Measurements from ENCODE around the gene TRAF6.

DNA sequence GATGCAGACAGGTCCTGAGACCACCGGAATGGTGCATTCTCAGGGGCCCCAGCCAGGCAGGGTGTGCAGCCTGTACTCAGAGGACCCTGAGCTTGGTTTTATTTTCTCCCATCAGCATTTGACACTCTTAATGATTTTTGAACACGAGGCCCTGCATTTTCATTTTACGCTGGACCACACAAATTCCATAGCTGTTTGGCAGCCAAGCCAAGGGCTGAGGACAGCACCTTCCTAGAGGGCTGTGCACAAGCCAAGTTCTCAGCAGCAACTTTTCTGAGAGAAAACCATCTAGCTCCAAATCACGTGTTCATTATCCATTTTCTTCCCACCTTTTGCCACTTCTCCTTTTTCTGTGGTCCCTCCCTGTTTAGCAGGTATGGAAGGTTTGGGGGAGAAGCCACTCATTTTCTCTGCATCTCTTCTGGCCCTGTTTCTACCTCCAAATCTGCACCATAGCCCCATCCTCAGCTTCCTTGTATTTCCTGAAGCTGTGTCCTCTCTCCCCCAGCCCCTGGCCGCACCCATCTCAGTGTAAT, 60.4 kb downstream of the TRAF6 start:
- no peak for TF ChIP-seq CTCF (IDR thresholded peaks at IDR 0.05; ENCODE audit: low read depth, low read length, missing input control)
- no peak for TF ChIP-seq TAF1 (conservative IDR thresholded peaks at IDR 0.05)
- no peak for TF ChIP-seq FOXA2 (IDR thresholded peaks at IDR 0.05)
- TF ChIP-seq GABPA (IDR thresholded peaks at IDR 0.05 in 1 of 2, conservative IDR thresholded peaks at IDR 0.05 in 1 of 2), result no peak
- no peak for TF ChIP-seq ZBTB33 (IDR thresholded peaks at IDR 0.05)
- TF ChIP-seq HNF4A (conservative IDR thresholded peaks at IDR 0.05), result no peak
- no peak for TF ChIP-seq YY1 (IDR thresholded peaks at IDR 0.05)
- TF ChIP-seq, protein P1, sequence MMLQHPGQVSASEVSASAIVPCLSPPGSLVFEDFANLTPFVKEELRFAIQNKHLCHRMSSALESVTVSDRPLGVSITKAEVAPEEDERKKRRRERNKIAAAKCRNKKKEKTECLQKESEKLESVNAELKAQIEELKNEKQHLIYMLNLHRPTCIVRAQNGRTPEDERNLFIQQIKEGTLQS (IDR thresholded peaks at IDR 0.05), result no peak
- TF ChIP-seq REST (IDR thresholded peaks at IDR 0.05), result no peak
- no peak for TF ChIP-seq RXRA (IDR thresholded peaks at IDR 0.05)
- no peak for TF ChIP-seq JUND (IDR thresholded peaks at IDR 0.05)
- TF ChIP-seq EGR1 (IDR thresholded peaks at IDR 0.05; ENCODE audit: low read depth in 2 of 2), result no peak
